GM12891 (cell line): ENCODE results near the gene TCFL5.

Experiments used
- DNase-seq: peaks from one replicate; pipeline ENCODE4 v3.0.0; 2011; ENCODE audit warnings: low spot score; ENCODE audit not compliant: insufficient read length
- FAIRE-seq: peaks from 2 replicates; lab custom pipeline; 2011; peaks lifted over from hg19 to GRCh38; lab: Jason Lieb, UNC
- PAX5 ChIP-seq: IDR thresholded peaks from 2 replicates; pipeline ENCODE4 v1.6.1; 2011; ENCODE audit warnings: low read length, moderate library complexity, mild to moderate bottlenecking; ENCODE audit not compliant: insufficient read depth, severe bottlenecking
- POLR2A ChIP-seq: IDR thresholded peaks from 2 replicates; pipeline ENCODE4 v1.6.1; 2011; ENCODE audit warnings: low read depth, low read length, control low read depth
- POLR2AphosphoS5 ChIP-seq: IDR thresholded peaks from 2 replicates; pipeline ENCODE4 v1.6.1; 2011; ENCODE audit warnings: low read depth, low read length, control low read depth
- POU2F2 ChIP-seq: IDR thresholded peaks from 2 replicates; pipeline ENCODE4 v1.6.1; 2011; ENCODE audit warnings: low read depth, mild to moderate bottlenecking, control low read depth, low read length, moderate library complexity
- SPI1 ChIP-seq: IDR thresholded peaks from 2 replicates; pipeline ENCODE4 v1.6.1; 2011; ENCODE audit warnings: low read depth, low read length, control low read depth
- TAF1 ChIP-seq: IDR thresholded peaks from 2 replicates; pipeline ENCODE4 v1.6.1; 2011; ENCODE audit warnings: low read depth, low read length, control low read depth

TCFL5 gene

GRCh38 chr20:62799459-62799858, 62.2 kb downstream of the TCFL5 start:
- FAIRE-seq (no peak), DNase-seq (no peak)
- TF ChIP-seq POLR2A (no peak), TAF1 (no peak), SPI1 (no peak), POU2F2 (no peak), POLR2AphosphoS5 (no peak), PAX5 (no peak)

- no peak for FAIRE-seq
- TF ChIP-seq POLR2AphosphoS5 = no peak
- no peak for TF ChIP-seq SPI1
- no peak for TF ChIP-seq TAF1
- TF ChIP-seq POLR2A = no peak
- TF ChIP-seq PAX5 = no peak
- no peak for TF ChIP-seq POU2F2
- DNase-seq = no peak
Measured at GRCh38 chr20:62799036-62799435, 62.6 kb downstream of the TCFL5 start.

GRCh38 chr20:62797671-62798532, 63.7 kb downstream of the TCFL5 start:
- no peak for DNase-seq
- no peak for FAIRE-seq
- TF ChIP-seq TAF1 = no peak
- TF ChIP-seq POLR2A = no peak
- TF ChIP-seq POU2F2 = no peak

GRCh38 chr20:62796699-62797491, 64.7 kb downstream of the TCFL5 start:
- FAIRE-seq = no peak
- TF ChIP-seq TAF1 (no peak), POU2F2 (no peak), SPI1 (no peak), PAX5 (no peak), POLR2AphosphoS5 (no peak), POLR2A (no peak)
- no peak for DNase-seq

GRCh38 chr20:62795023-62795761, 66.4 kb downstream of the TCFL5 start:
- FAIRE-seq (peak; percentile 40), DNase-seq (no peak)
- TF ChIP-seq TAF1 (0 out of 2 replicates have a peak, but pooled peaks have one; percentile 12), POLR2AphosphoS5 (no peak)

GRCh38 chr20:62794007-62794724, 67.5 kb downstream of the TCFL5 start:
- DNase-seq (peak; percentile 93), FAIRE-seq (peak; percentile 92)
- TF ChIP-seq POLR2AphosphoS5 = peak; percentile 53; the same call in 1 of the 2 replicates
- no peak for TF ChIP-seq PAX5
- no peak for TF ChIP-seq SPI1
- peak; percentile 41; the same call in 1 of the 2 replicates for TF ChIP-seq POLR2A
- TF ChIP-seq POU2F2 = no peak
- TF ChIP-seq TAF1 = 0 out of 2 replicates have a peak, but pooled peaks have one; percentile 60

- FAIRE-seq (no peak), DNase-seq (no peak)
- TF ChIP-seq SPI1 = no peak
- no peak for TF ChIP-seq POLR2A
- TF ChIP-seq TAF1 = no peak
- no peak for TF ChIP-seq PAX5
- TF ChIP-seq POU2F2 = no peak
- no peak for TF ChIP-seq POLR2AphosphoS5
Measured at GRCh38 chr20:62793757-62794006, 67.9 kb downstream of the TCFL5 start.

GRCh38 chr20:62792940-62793756, 68.5 kb downstream of the TCFL5 start:
- TF ChIP-seq PAX5 (no peak), POU2F2 (no peak), TAF1 (no peak), POLR2A (no peak), SPI1 (no peak), POLR2AphosphoS5 (no peak)
- no peak for DNase-seq
- FAIRE-seq = no peak
